ENCODE results near the gene SCRT2. TPM values are rescaled to one million over a fixed set of nuclear protein-coding genes. Genes with fewer than 3 reads are reported as not detected.

Gene SCRT2
- total RNA-seq, 2 donors from 2014 or later, result not detected

GRCh38 chr20:719068-719467, 43.5 kb upstream of the SCRT2 start:
- Histone ChIP-seq H3K36me3 (no peaks in the 10 kb centered on the region), H3K9me3 (peaks cover 0 to 8% of the 10 kb centered on the region in 2 donors), H3K4me3 (no peak overlapping the region), H3K4me1 (no peaks in the 10 kb centered on the region), H3K27me3 (no peaks in the 10 kb centered on the region), H3K27ac (no peak overlapping the region)
- no peak for TF ChIP-seq CTCF (IDR thresholded peaks at IDR 0.05)
- DNase-seq (ENCODE audit: low spot score), result no peak

- Histone ChIP-seq H3K27me3 (no peaks in the 10 kb centered on the region), H3K9me3 (peaks cover 0 to 20% of the 10 kb centered on the region in 2 donors), H3K4me3 (no peak overlapping the region), H3K36me3 (no peaks in the 10 kb centered on the region), H3K27ac (no peak overlapping the region), H3K4me1 (no peaks in the 10 kb centered on the region)
- no peak for TF ChIP-seq CTCF (IDR thresholded peaks at IDR 0.05)
- no peak for DNase-seq (ENCODE audit: low spot score)
Measured at GRCh38 chr20:717832-718231, 42.2 kb upstream of the SCRT2 start.

GRCh38 chr20:717271-717670, 41.7 kb upstream of the SCRT2 start:
- TF ChIP-seq CTCF (IDR thresholded peaks at IDR 0.05), result no peak
- H3K9me3 ChIP-seq, result peaks cover 0 to 24% of the 10 kb centered on the region in 2 donors
- H3K27ac ChIP-seq, result no peak overlapping the region
- no peaks in the 10 kb centered on the region for H3K36me3 ChIP-seq
- H3K4me3 ChIP-seq, result no peak overlapping the region
- no peak for DNase-seq (ENCODE audit: low spot score)
- no peaks in the 10 kb centered on the region for H3K27me3 ChIP-seq
- no peaks in the 10 kb centered on the region for H3K4me1 ChIP-seq

- H3K4me3 ChIP-seq, result no peak overlapping the region
- no peaks in the 10 kb centered on the region for H3K27me3 ChIP-seq
- H3K27ac ChIP-seq, result no peak overlapping the region
- no peak for TF ChIP-seq CTCF (IDR thresholded peaks at IDR 0.05)
- no peaks in the 10 kb centered on the region for H3K36me3 ChIP-seq
- peaks cover 0 to 10% of the 10 kb centered on the region in 2 donors for H3K4me1 ChIP-seq
- H3K9me3 ChIP-seq, result peaks cover 0 to 24% of the 10 kb centered on the region in 2 donors
- no peak for DNase-seq (ENCODE audit: low spot score)
Measured at GRCh38 chr20:714453-714852, 38.9 kb upstream of the SCRT2 start.

GRCh38 chr20:711576-711975, 36.0 kb upstream of the SCRT2 start:
- Histone ChIP-seq H3K4me3 (no peak overlapping the region), H3K4me1 (peaks cover 0 to 13% of the 10 kb centered on the region in 2 donors), H3K9me3 (peaks cover 0 to 24% of the 10 kb centered on the region in 2 donors), H3K27ac (no peak overlapping the region), H3K36me3 (no peaks in the 10 kb centered on the region), H3K27me3 (no peaks in the 10 kb centered on the region)
- no peak for DNase-seq (ENCODE audit: low spot score)
- TF ChIP-seq CTCF (IDR thresholded peaks at IDR 0.05), result no peak

GRCh38 chr20:710780-711450, 35.3 kb upstream of the SCRT2 start:
- Histone ChIP-seq H3K4me3 (no peak overlapping the region), H3K27me3 (no peaks in the 10 kb centered on the region), H3K4me1 (peaks cover 0 to 13% of the 10 kb centered on the region in 2 donors), H3K36me3 (no peaks in the 10 kb centered on the region), H3K9me3 (peaks cover 0 to 24% of the 10 kb centered on the region in 2 donors), H3K27ac (no peak overlapping the region)
- DNase-seq (ENCODE audit: low spot score), result no peak
- no peak for TF ChIP-seq CTCF (IDR thresholded peaks at IDR 0.05)

Data from right atrium auricular region (tissue), 2 donors.